Mucosa of descending colon (tissue), 3 donors: ENCODE results near the gene ZBTB9. TPM values are rescaled to one million over a fixed set of nuclear protein-coding genes. Genes with fewer than 3 reads are reported as not detected.
"Not testable (repeated sequence)": the region's sequence is repeated elsewhere in the genome, so short reads cannot be mapped to it uniquely, and the experiment has no call there.

Source experiments
- ATAC-seq: fragments of 200-7000 bp; cut with Tn5 transposase; one replicate; pipeline ENCODE4 v1.9.1; 2020; ENCODE audit warnings: mild to moderate bottlenecking, moderate library complexity
- DNase-seq, 3 donors: peaks; one replicate each; pipeline ENCODE4 v3.0.0-alpha.2; 2020
- H3K36me3 ChIP-seq: fragments of 200-600 bp; one replicate; pipeline ENCODE4 v1.8.0; 2021; ENCODE audit warnings: low read depth, mild to moderate bottlenecking
- H3K4me1 ChIP-seq: fragments of 200-600 bp; one replicate; pipeline ENCODE4 v1.8.0; 2021; ENCODE audit warnings: low read depth, mild to moderate bottlenecking
- H3K4me3 ChIP-seq: fragments of 200-600 bp; one replicate; pipeline ENCODE4 v1.8.0; 2021; ENCODE audit warnings: mild to moderate bottlenecking
- H3K9me3 ChIP-seq: fragments of 200-600 bp; one replicate; pipeline ENCODE4 v1.8.0; 2021; ENCODE audit warnings: mild to moderate bottlenecking
- intact Hi-C, 2 donors: fragments of 100-400 bp; cut with DNase I in 1 of 2; cut with micrococcal nuclease in 1 of 2; formaldehyde crosslinking; loops; one replicate each; pipeline versions ENCODE4 v1.11.0 to v1.11.1; 2022; cut with DNase I, micrococcal nuclease
- total RNA-seq, 3 donors: library from RNA; stranded (reverse); fragmentation: NEBNext Ultra II Directional in 2 of 3; extraction: Animal tissue kit (Norgen Biotek cat#: 25700) in 2 of 3; gene quantifications; one replicate each; pipeline versions ENCODE4 v1.2.1 to v1.2.4, GENCODE V29; 2021 to 2023
- TF ChIP-seq, protein P1 (sequence below): fragments of 200-600 bp; IDR thresholded peaks from one replicate; pipeline ENCODE4 v1.8.0; 2022; ENCODE audit warnings: antibody characterized with exemption, mild to moderate bottlenecking
- donor health status: DM: no; HTN: no; CAD: no; lungs with moderate emphysema.
- donor health status: DM: no; HTN: no; CAD: no.
- donor health status: DM: no; HTN: yes; CAD: no.

The ZBTB9 gene
- total RNA-seq, 3 donors from 2014 or later = 4.3 to 5.8 (median 4.5) TPM

DNA sequence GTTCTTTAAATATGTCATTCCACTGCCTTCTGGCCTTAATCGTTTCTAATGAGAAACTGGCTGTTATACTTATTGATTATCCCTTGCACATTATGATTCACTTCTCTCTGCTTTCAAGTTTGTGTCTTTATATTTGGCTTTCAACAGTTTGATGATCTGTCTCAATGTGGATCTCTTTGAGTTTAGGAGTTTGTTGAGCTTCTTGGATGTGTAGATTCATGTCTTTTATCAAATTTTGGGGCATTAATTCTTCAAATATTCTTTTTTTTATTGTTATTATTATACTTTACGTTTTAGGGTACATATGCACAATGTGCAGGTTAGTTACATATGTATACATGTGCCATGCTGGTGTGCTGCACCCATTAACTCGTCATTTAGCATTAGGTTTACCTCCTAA, 29.3 kb downstream of the ZBTB9 start:
- intact Hi-C loops = no loop called here
- DNase-seq (no peak), ATAC-seq (no peak)
- H3K36me3 ChIP-seq = no peaks in the 10 kb centered on the region
- H3K4me3 ChIP-seq = no peak overlapping the region
- H3K4me1 ChIP-seq = no peaks in the 10 kb centered on the region
- TF ChIP-seq, protein P1, sequence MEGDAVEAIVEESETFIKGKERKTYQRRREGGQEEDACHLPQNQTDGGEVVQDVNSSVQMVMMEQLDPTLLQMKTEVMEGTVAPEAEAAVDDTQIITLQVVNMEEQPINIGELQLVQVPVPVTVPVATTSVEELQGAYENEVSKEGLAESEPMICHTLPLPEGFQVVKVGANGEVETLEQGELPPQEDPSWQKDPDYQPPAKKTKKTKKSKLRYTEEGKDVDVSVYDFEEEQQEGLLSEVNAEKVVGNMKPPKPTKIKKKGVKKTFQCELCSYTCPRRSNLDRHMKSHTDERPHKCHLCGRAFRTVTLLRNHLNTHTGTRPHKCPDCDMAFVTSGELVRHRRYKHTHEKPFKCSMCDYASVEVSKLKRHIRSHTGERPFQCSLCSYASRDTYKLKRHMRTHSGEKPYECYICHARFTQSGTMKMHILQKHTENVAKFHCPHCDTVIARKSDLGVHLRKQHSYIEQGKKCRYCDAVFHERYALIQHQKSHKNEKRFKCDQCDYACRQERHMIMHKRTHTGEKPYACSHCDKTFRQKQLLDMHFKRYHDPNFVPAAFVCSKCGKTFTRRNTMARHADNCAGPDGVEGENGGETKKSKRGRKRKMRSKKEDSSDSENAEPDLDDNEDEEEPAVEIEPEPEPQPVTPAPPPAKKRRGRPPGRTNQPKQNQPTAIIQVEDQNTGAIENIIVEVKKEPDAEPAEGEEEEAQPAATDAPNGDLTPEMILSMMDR = no peak
- no peaks in the 10 kb centered on the region for H3K9me3 ChIP-seq

DNA sequence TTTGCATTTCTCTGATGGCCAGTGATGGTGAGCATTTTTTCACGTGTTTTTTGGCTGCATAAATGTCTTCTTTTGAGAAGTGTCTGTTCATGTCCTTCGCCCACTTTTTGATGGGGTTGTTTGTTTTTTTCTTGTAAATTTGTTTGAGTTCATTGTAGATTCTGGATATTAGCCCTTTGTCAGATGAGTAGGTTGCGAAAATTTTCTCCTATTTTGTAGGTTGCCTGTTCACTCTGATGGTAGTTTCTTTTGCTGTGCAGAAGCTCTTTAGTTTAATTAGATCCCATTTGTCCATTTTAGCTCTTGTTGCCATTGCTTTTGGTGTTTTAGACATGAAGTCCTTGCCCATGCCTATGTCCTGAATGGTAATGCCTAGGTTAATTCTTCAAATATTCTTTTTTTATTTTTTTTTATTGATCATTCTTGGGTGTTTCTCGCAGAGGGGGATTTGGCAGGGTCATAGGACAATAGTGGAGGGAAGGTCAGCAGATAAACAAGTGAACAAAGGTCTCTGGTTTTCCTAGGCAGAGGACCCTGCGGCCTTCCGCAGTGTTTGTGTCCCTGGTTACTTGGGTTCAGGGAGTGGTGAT, 30.4 kb downstream of the ZBTB9 start:
- H3K4me3 ChIP-seq, H3K9me3 ChIP-seq, H3K4me1 ChIP-seq, H3K36me3 ChIP-seq, DNase-seq, ATAC-seq, intact Hi-C loops: not testable (repeated sequence)

DNA sequence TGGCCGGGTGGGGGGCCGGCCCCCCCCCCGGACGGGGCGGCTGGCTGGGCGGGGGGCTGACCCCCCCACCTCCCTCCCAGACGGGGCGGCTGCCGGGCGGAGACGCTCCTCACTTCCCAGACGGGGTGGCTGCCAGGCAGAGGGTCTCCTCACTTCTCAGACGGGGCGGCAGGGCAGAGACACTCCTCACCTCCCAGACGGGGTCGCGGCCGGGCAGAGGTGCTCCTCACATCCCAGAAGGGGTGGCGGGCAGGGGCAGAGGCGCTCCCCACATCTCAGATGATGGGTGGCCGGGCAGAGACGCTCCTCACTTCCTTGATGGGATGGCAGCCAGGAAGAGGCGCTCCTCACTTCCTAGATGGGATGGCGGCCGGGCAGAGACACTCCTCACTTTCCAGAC, 31.3 kb downstream of the ZBTB9 start:
- H3K4me1 ChIP-seq, DNase-seq, H3K9me3 ChIP-seq, ATAC-seq, intact Hi-C loops, H3K4me3 ChIP-seq, H3K36me3 ChIP-seq: not testable (repeated sequence)

DNA sequence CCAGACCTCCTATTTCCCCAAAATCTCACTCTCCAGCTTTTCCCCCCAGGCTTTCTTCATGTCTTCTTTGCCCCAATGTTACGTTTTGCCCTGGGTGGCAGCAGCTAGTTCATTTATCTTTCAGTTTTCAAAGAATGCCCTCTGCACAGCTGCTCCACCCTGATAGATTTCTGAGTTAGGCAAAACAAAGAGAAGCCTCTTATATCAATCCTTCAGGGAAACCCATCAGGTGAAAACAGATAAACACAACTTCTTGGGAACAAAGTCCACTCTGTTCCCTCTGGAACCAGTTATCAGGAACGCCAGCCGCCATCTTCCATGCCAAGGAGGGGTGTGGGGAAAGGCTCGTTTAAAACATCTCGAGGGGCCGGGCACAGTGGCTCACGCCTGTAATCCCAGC, 34.0 kb downstream of the ZBTB9 start:
- Histone ChIP-seq H3K36me3 (no peaks in the 10 kb centered on the region), H3K9me3 (no peaks in the 10 kb centered on the region), H3K4me3 (no peak overlapping the region), H3K4me1 (no peaks in the 10 kb centered on the region)
- DNase-seq (no peak), ATAC-seq (no peak)
- TF ChIP-seq, protein P1 = no peak
- intact Hi-C loops = no loop called here

DNA sequence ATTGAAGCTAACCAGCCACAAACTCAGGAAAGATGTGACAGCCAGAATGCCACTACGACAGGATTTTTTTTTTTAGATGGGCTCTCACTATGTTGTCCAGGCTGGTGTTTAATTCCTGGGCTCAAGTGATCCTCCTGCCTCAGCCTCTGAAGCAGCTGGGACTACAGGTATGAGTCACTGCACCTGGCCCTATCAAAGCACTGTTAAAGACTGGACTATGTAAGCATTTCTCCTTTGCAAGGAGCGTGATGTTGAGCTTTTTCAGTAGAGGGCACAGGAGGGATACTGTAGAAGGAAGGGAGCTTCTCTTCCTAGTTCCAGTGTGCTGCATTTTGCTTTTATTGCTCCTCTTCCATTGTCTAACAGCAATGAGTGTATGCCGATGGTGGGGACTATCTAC, 35.8 kb downstream of the ZBTB9 start:
- no peak overlapping the region for H3K4me3 ChIP-seq
- H3K36me3 ChIP-seq = no peaks in the 10 kb centered on the region
- H3K9me3 ChIP-seq = no peaks in the 10 kb centered on the region
- intact Hi-C loops = no loop called here
- DNase-seq = no peak
- no peaks in the 10 kb centered on the region for H3K4me1 ChIP-seq
- TF ChIP-seq, protein P1 = no peak
- peak; percentile 45 for ATAC-seq

DNA sequence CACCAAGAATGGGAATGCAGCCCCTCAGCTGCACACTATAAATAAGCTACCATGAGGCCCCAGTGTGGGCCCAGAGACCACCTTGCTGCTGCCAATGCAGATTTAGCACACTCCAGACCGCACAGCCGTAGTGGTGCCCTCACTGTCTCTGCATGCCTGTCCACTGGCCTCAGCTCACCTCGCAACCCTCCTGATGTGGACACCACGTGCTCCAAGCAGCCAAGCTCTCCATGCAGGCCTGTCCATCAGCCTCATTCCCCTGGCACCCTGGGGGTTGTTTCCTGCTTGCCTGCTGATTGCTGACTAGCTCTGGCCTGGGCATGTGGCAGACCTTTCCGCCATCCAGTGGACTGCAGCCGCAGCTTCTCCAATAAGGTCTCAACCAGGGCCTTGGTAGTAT, 36.2 kb downstream of the ZBTB9 start:
- TF ChIP-seq, protein P1 = no peak
- Histone ChIP-seq H3K9me3 (no peaks in the 10 kb centered on the region), H3K4me3 (no peak overlapping the region), H3K4me1 (no peaks in the 10 kb centered on the region), H3K36me3 (no peaks in the 10 kb centered on the region)
- no peak for ATAC-seq
- intact Hi-C loops = no loop called here
- DNase-seq = no peak

DNA sequence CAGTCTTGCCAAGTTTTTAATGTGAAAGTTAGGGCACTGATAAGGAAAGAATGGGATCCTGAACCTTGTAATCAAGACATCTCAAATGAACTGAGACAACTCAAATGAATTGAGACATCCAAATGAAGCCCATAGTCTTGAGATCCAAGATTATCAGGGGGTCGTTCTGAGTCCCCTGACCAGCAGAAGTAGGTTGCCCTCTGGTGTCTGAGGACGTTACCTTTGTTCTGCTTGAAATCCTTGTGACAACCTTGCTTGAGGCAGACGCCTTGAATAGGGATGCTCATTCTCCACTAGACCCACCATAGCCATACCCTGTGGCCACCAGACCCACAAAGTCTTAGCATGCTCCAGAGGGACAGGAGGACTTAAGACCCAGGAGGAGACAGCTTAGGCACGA, 37.7 kb downstream of the ZBTB9 start:
- ATAC-seq (no peak), DNase-seq (no peak)
- Histone ChIP-seq H3K36me3 (no peaks in the 10 kb centered on the region), H3K9me3 (no peaks in the 10 kb centered on the region), H3K4me1 (no peaks in the 10 kb centered on the region), H3K4me3 (no peak overlapping the region)
- intact Hi-C loops = no loop called here
- TF ChIP-seq, protein P1 = no peak
